Activated naive CD8-positive, alpha-beta T cell treated with anti-CD3 and anti-CD28 coated beads, Interleukin-2, amount 10 ng/mL, durations not matched to agents 7 days and 5 days (primary cell): ENCODE data around the gene DPH1. TPM values are rescaled to one million over a fixed set of nuclear protein-coding genes. Genes with fewer than 3 reads are reported as not detected.

ENCODE experiments used
- ATAC-seq: fragments of 150-1000 bp; cut with Tn5 transposase; one replicate; pipeline ENCODE4 v1.10.0; 2021; ENCODE audit warnings: low read depth, moderate library complexity
- POLR2A ChIA-PET: fragments of 350-600 bp; sonication (Branson Sonifier 250); formaldehyde crosslinking; loops from one replicate; lab custom pipeline; 2021; ENCODE audit warnings: antibody characterized with exemption; lab: Charles Lee
- DNase-seq: peaks from one replicate; pipeline ENCODE4 v3.0.0; 2021
- H3K27ac Mint-ChIP-seq: one replicate; pipeline ENCODE4 v1.8.0; 2022; ENCODE audit warnings: mild to moderate bottlenecking, mixed read lengths
- H3K27me3 Mint-ChIP-seq: one replicate; pipeline ENCODE4 v1.8.0; 2022; ENCODE audit warnings: mild to moderate bottlenecking, moderate library complexity, mixed read lengths
- H3K36me3 Mint-ChIP-seq: one replicate; pipeline ENCODE4 v1.8.0; 2021; ENCODE audit warnings: mild to moderate bottlenecking, mixed read lengths
- H3K4me1 Mint-ChIP-seq: one replicate; pipeline ENCODE4 v1.8.0; 2021; ENCODE audit warnings: mixed read lengths
- H3K4me3 Mint-ChIP-seq: one replicate; pipeline ENCODE4 v1.8.0; 2022; ENCODE audit warnings: mild to moderate bottlenecking, moderate library complexity, mixed read lengths
- H3K9me3 Mint-ChIP-seq: one replicate; pipeline ENCODE4 v1.8.0; 2021; ENCODE audit warnings: mixed read lengths
- total RNA-seq, 2 experiments: library from RNA; stranded (reverse); gene quantifications; one replicate each; pipeline ENCODE4 v1.2.3, GENCODE V29; 2021

Gene DPH1
- total RNA-seq, 2 experiments from 2014 or later, result 45.7 to 46.4 TPM

DNA sequence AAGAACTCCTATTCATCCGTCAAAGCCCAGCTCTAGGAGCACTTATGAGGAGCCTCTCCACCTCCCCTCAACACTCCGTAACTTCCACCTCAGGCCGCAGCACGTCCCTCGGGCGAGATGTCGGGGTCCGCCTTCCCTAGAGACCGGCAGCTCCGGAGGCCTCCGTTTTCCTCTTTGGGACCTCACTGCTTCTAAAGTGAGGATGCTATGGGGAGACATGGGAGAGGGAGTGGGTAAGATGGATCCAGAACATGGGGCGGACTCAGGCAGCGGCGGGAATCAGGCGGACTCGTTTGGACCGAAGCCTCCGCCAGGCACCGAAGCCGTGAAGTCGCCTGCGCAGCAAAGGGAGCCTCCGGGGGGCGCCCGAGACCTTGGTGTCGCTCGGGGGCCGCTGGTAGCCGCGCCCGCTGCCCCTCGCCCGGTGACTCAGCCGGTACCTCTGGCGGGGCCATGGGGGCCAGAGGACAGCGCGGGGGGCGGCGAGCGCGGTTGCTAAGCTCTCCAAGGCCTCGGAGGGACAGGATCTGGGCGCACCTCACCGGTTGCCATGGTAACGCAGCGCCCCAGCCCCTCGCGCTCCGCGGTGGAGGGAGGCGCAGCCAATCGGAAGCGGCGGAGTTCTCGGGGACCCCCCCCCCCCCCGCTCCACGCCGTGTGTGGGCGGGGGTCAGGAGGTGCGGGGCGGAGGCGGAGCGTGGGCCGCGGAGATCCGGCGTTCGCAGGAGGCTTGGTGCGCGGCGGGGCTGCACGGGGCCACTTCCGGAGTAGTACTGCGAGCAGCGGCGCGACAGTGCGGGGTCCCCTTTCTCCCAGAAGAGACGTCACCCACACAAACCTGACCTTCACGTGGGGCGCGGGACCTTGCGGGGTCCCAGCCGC lies 23.7 kb downstream of the DPH1 start:
- Mint-ChIP-seq H3K27ac (peak overlapping the region; percentile 75), H3K36me3 (peaks cover 3% of the 10 kb centered on the region), H3K27me3 (peaks cover 14% of the 10 kb centered on the region), H3K9me3 (no peaks in the 10 kb centered on the region), H3K4me1 (peaks cover 18% of the 10 kb centered on the region), H3K4me3 (peak overlapping the region; percentile 85)
- ATAC-seq, result peak; percentile 25
- DNase-seq, result peak; percentile 90
- POLR2A ChIA-PET, result interaction anchor here (0.6 to 7.6 kb wide), 13 partner anchors 17 to 798 kb away, joined by 3 to 95 read pairs (median 4); partner anchors contain the start of genes SGSM2 and TSR1

DNA sequence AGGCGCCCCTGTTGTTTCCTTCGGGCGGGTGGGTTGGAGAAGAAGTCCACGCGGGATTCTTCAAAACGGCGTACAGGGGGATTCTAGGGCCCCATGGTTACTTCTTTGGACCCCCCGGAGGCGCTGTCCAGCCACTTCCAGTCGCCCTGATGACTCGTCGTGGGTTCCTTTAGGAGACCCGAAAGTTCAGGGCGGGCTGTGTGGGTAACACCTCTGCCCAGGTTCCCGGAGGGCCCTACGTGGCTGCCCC lies 24.2 kb downstream of the DPH1 start:
- POLR2A ChIA-PET, result interaction anchor here (0.8 to 7.6 kb wide), 17 partner anchors 8 to 299 kb away, joined by 4 to 95 read pairs (median 10); partner anchors contain the start of genes SGSM2 and TSR1
- Mint-ChIP-seq H3K27ac (peak overlapping the region; percentile 75), H3K4me1 (peaks cover 17% of the 10 kb centered on the region), H3K27me3 (peaks cover 14% of the 10 kb centered on the region), H3K9me3 (no peaks in the 10 kb centered on the region), H3K4me3 (peak overlapping the region; percentile 85), H3K36me3 (peaks cover 3% of the 10 kb centered on the region)
- peak; percentile 0 for ATAC-seq
- DNase-seq, result peak; percentile 80

DNA sequence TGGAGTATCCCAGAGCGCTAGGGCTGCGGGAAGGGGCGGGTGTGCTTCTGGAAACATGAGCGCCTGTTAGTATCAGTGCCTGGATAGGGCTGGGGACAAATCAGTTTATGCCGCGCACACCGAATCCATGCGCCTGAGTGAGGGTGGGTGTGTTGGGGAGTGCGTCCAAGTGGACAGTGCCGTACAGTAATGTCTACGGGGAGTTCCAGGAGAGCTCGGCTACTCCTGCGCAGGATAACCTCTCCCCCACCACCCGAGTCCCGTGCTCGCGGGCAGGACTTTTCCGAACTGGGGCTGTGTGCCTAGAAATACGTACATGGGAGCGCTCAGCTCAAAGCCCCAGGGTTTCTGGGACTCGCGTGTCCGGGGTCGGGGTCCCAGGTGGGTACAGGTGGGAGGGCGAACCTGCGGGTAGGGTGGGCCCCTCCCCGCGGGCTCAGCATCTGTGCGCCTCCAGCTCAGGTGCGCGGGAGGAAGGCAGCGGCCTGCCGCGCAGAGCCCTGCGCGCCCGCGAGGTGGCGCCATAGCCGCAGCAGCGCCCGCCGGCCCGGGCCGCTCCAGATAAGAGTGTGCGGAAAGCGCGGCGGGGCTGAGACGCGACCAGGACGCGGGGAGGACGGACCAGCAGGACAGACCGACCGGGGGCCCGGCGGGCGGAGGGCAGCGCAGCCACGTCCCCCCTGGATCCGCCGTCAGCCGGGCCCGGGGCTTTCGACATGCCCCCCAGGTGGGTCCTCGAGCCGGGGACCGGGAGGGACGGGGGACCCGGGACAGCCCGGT lies 24.7 kb downstream of the DPH1 start, which contains the start of gene HIC1:
Gene HIC1, plus strand, starts transcription at position 592 of the 780 bp plus-strand sequence. CDS start 1,588 bp downstream, outside the sequence.
- ATAC-seq, result peak; percentile 51
- Mint-ChIP-seq H3K9me3 (no peaks in the 10 kb centered on the region), H3K27me3 (peaks cover 14% of the 10 kb centered on the region), H3K27ac (peak within 1 kb of the TSS; percentile 76), H3K36me3 (peaks cover 6% of the 10 kb centered on the region), H3K4me3 (peak within 1 kb of the TSS; percentile 85), H3K4me1 (peaks cover 18% of the 10 kb centered on the region)
- POLR2A ChIA-PET, result interaction anchor here (0.8 to 7.6 kb wide), 21 partner anchors 8 to 338 kb away, joined by 3 to 95 read pairs (median 8); partner anchors contain the start of genes SGSM2 and TSR1
- peak; percentile 96 for DNase-seq

DNA sequence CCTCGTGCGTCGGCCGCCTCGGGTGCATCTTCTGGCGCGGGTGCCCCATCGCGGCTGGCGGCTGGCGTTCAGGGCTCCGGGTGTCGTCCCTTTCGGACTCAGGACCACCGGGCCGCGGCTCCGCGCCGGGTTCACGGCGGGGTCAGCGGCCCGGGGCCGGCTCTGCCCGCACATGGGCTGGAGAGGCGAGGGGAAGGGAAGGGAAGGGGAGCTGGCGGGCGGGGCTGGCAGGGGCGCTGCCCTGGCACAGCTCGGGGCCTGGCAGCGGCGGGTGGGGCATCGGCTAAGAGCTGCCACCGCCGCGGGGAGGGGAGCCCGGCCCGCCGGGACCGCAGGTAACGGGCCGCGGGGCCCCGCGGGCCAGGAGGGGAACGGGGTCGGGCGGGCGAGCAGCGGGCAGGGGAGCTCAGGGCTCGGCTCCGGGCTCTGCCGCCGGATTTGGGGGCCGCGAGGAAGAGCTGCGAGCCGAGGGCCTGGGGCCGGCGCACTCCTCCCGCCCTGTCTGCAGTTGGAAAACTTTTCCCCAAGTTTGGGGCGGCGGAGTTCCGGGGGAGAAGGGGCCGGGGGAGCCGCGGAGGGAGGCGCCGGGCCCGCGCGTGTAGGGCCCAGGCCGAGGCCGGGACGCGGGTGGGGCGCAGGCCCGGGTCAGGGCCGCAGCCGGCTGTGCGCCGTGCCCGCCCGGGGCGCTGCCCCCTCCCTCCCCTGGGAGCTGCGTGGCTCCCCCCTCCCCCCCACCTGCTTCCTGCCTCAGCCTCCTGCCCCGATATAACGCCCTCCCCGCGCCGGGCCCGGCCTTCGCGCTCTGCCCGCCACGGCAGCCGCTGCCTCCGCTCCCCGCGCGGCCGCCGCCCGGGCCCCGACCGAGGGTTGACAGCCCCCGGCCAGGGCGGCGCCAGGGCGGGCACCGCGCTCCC lies 25.6 kb downstream of the DPH1 start:
- H3K4me1 Mint-ChIP-seq, result peaks cover 25% of the 10 kb centered on the region
- peak overlapping the region; percentile 79 for H3K27ac Mint-ChIP-seq
- peaks cover 14% of the 10 kb centered on the region for H3K27me3 Mint-ChIP-seq
- H3K9me3 Mint-ChIP-seq, result no peaks in the 10 kb centered on the region
- POLR2A ChIA-PET, result interaction anchor here (1.0 to 7.6 kb wide), 24 partner anchors 9 to 338 kb away, joined by 3 to 95 read pairs (median 8); partner anchors contain the start of genes SGSM2 and TSR1
- peak overlapping the region; percentile 83 for H3K4me3 Mint-ChIP-seq
- peaks cover 12% of the 10 kb centered on the region for H3K36me3 Mint-ChIP-seq
- ATAC-seq (peak; percentile 4), DNase-seq (peak; percentile 79)

DNA sequence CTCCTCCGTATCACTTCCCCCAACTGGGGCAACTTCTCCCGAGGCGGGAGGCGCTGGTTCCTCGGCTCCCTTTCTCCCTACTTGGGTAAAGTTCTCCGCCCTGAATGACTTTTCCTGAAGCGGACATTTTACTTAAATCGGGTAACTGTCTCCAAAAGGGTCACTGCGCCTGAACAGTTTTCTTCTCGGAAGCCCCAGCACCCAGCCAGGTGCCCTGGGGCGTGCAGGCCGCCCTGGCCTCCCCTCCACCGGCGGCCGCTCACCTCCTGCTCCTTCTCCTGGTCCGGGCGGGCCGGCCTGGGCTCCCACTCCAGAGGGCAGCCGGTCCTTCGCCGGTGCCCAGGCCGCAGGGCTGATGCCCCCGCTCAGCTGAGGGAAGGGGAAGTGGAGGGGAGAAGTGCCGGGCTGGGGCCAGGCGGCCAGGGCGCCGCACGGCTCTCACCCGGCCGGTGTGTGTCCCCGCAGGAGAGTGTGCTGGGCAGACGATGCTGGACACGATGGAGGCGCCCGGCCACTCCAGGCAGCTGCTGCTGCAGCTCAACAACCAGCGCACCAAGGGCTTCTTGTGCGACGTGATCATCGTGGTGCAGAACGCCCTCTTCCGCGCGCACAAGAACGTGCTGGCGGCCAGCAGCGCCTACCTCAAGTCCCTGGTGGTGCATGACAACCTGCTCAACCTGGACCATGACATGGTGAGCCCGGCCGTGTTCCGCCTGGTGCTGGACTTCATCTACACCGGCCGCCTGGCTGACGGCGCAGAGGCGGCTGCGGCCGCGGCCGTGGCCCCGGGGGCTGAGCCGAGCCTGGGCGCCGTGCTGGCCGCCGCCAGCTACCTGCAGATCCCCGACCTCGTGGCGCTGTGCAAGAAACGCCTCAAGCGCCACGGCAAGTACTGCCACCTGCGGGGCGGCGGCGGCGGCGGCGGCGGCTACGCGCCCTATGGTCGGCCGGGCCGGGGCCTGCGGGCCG lies 26.5 kb downstream of the DPH1 start:
- Mint-ChIP-seq H3K4me3 (peak overlapping the region; percentile 83), H3K36me3 (peaks cover 15% of the 10 kb centered on the region), H3K4me1 (peaks cover 28% of the 10 kb centered on the region), H3K27ac (peak overlapping the region; percentile 79), H3K27me3 (peaks cover 11% of the 10 kb centered on the region), H3K9me3 (no peaks in the 10 kb centered on the region)
- ATAC-seq (peak; percentile 2), DNase-seq (peak; percentile 78)
- POLR2A ChIA-PET, result interaction anchor here (1.0 to 7.6 kb wide), 20 partner anchors 8 to 339 kb away, joined by 3 to 95 read pairs (median 9); partner anchors contain the start of genes SGSM2 and TSR1

DNA sequence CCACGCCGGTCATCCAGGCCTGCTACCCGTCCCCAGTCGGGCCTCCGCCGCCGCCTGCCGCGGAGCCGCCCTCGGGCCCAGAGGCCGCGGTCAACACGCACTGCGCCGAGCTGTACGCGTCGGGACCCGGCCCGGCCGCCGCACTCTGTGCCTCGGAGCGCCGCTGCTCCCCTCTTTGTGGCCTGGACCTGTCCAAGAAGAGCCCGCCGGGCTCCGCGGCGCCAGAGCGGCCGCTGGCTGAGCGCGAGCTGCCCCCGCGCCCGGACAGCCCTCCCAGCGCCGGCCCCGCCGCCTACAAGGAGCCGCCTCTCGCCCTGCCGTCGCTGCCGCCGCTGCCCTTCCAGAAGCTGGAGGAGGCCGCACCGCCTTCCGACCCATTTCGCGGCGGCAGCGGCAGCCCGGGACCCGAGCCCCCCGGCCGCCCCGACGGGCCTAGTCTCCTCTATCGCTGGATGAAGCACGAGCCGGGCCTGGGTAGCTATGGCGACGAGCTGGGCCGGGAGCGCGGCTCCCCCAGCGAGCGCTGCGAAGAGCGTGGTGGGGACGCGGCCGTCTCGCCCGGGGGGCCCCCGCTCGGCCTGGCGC lies 27.3 kb downstream of the DPH1 start:
- H3K27me3 Mint-ChIP-seq, result peaks cover 4% of the 10 kb centered on the region
- no peak overlapping the region for H3K27ac Mint-ChIP-seq
- peaks cover 17% of the 10 kb centered on the region for H3K36me3 Mint-ChIP-seq
- ATAC-seq (no peak), DNase-seq (no peak)
- H3K9me3 Mint-ChIP-seq, result no peaks in the 10 kb centered on the region
- POLR2A ChIA-PET, result interaction anchor here (0.7 to 7.6 kb wide), 16 partner anchors 8 to 335 kb away, joined by 3 to 95 read pairs (median 6); partner anchors contain the start of genes SGSM2, SMG6, SRR and TSR1
- peaks cover 26% of the 10 kb centered on the region for H3K4me1 Mint-ChIP-seq
- H3K4me3 Mint-ChIP-seq, result peak overlapping the region; percentile 42

DNA sequence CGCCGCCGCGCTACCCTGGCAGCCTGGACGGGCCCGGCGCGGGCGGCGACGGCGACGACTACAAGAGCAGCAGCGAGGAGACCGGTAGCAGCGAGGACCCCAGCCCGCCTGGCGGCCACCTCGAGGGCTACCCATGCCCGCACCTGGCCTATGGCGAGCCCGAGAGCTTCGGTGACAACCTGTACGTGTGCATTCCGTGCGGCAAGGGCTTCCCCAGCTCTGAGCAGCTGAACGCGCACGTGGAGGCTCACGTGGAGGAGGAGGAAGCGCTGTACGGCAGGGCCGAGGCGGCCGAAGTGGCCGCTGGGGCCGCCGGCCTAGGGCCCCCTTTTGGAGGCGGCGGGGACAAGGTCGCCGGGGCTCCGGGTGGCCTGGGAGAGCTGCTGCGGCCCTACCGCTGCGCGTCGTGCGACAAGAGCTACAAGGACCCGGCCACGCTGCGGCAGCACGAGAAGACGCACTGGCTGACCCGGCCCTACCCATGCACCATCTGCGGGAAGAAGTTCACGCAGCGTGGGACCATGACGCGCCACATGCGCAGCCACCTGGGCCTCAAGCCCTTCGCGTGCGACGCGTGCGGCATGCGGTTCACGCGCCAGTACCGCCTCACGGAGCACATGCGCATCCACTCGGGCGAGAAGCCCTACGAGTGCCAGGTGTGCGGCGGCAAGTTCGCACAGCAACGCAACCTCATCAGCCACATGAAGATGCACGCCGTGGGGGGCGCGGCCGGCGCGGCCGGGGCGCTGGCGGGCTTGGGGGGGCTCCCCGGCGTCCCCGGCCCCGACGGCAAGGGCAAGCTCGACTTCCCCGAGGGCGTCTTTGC lies 28.0 kb downstream of the DPH1 start:
- ATAC-seq (no peak), DNase-seq (peak; percentile 68)
- H3K27me3 Mint-ChIP-seq, result peaks cover 3% of the 10 kb centered on the region
- peaks cover 17% of the 10 kb centered on the region for H3K36me3 Mint-ChIP-seq
- peak overlapping the region; percentile 75 for H3K27ac Mint-ChIP-seq
- POLR2A ChIA-PET, result interaction anchor here (0.7 to 7.6 kb wide), 15 partner anchors 7 to 343 kb away, joined by 3 to 95 read pairs (median 4); partner anchors contain the start of genes MNT, SMG6 and SRR
- H3K9me3 Mint-ChIP-seq, result no peaks in the 10 kb centered on the region
- H3K4me3 Mint-ChIP-seq, result peak overlapping the region; percentile 77
- H3K4me1 Mint-ChIP-seq, result peaks cover 29% of the 10 kb centered on the region

DNA sequence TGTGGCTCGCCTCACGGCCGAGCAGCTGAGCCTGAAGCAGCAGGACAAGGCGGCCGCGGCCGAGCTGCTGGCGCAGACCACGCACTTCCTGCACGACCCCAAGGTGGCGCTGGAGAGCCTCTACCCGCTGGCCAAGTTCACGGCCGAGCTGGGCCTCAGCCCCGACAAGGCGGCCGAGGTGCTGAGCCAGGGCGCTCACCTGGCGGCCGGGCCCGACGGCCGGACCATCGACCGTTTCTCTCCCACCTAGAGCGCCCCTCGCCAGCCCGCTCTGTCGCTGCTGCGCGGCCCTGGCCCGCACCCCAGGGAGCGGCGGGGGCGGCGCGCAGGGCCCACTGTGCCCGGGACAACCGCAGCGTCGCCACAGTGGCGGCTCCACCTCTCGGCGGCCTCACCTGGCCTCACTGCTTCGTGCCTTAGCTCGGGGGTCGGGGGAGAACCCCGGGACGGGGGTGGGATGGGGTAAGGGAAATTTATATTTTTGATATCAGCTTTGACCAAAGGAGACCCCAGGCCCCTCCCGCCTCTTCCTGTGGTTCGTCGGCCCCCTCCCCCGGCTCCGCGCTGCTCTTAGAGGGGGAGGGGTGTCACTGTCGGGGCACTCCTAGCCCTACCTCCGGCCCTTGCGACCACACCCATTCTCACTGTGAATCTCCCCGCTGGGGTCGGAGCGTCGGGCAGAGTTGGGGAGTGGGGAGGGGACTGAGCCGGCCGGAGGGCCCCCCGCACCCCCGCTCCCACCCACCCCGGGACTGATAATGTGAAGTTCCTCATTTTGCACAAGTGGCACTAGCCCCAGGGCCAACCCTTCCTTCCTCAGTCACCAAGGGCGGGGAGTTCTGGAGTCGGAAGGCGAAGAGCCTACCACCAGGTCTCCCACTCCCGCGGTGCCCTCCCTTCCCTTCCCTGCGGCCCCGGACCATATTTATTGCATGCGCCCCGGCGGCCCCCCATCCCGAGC lies 28.9 kb downstream of the DPH1 start:
- Mint-ChIP-seq H3K27me3 (no peaks in the 10 kb centered on the region), H3K27ac (peak overlapping the region; percentile 81), H3K36me3 (peaks cover 17% of the 10 kb centered on the region), H3K4me3 (peak overlapping the region; percentile 83), H3K4me1 (peaks cover 29% of the 10 kb centered on the region), H3K9me3 (no peaks in the 10 kb centered on the region)
- DNase-seq (peak; percentile 88), ATAC-seq (peak; percentile 9)
- POLR2A ChIA-PET, result interaction anchor here (0.7 to 7.6 kb wide), 12 partner anchors 10 to 342 kb away, joined by 3 to 95 read pairs (median 4); partner anchors contain the start of genes MNT, SMG6 and SRR

DNA sequence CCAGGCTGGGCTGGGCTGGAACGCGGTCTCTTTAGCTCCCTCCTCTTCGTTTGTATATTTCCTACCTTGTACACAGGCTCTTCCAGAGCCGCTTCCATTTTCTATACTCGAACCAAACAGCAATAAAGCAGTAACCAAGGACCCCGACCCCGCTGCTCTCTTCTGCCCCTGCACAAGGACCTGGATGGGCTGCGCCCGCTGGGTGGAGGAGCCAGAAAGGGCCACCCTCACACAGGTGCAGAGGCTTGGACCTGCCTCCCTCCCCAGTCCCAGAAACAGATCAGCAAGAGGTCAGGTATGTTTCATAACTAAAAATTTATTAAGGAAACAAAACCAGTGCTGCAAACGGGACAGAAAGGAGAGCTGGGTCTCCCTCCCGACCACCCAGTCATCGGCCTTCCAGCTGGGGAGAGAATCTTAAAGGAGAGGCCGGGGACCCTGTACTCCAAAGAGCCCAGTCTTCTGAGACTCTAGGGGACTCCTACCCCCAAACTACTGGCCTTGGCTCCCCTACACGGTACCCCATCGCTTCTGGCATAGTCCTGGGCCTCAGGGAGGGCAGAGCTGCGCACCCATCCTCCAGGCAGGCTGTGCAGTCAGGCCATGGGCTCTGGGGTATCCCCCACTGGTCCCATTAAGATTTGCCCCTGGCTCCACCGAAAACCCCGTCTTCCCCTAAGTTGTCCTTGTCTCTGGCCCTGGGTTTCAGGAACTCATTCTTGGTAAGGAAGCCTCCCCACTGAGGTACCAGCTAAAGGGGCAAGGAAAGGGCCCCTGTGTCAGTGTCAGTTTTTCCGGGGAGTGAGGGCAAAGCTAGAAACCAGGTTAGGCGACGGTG lies 29.8 kb downstream of the DPH1 start:
- no peak for DNase-seq
- Mint-ChIP-seq H3K27me3 (no peaks in the 10 kb centered on the region), H3K4me3 (peak overlapping the region; percentile 83), H3K4me1 (peaks cover 32% of the 10 kb centered on the region), H3K36me3 (peaks cover 17% of the 10 kb centered on the region), H3K27ac (peak overlapping the region; percentile 81), H3K9me3 (no peaks in the 10 kb centered on the region)
- POLR2A ChIA-PET, result interaction anchor here (1.2 to 7.6 kb wide), 3 partner anchors 171 to 206 kb away, joined by 3 to 95 read pairs (median 86); no protein-coding TSS in a partner anchor
- ATAC-seq, result no peak
